ENCODE measurements around the gene COL26A1.

COL26A1 gene

GRCh38 chr7:101507791-101508252, 145.1 kb downstream of the COL26A1 start:
- in situ Hi-C loops (cut with HindIII; ENCODE audit: low pct_unique_long_range_greater_than_20kb, low sequenced_read_pairs), result no loop called here
- TF ChIP-seq JUND (IDR thresholded peaks at IDR 0.05; ENCODE audit: low read depth), result no peak
- peak; percentile 47 to 83 for DNase-seq (ENCODE audit: low read depth in 1 of 2, low spot score in 1 of 2)

GRCh38 chr7:101510297-101510696, 147.6 kb downstream of the COL26A1 start:
- in situ Hi-C loops (cut with HindIII; ENCODE audit: low pct_unique_long_range_greater_than_20kb, low sequenced_read_pairs), result no loop called here
- DNase-seq (ENCODE audit: low read depth in 1 of 2, low spot score in 1 of 2), result no peak
- TF ChIP-seq JUND (IDR thresholded peaks at IDR 0.05; ENCODE audit: low read depth), result no peak

- no peak for DNase-seq (ENCODE audit: low read depth in 1 of 2, low spot score in 1 of 2)
- in situ Hi-C loops (cut with HindIII; ENCODE audit: low pct_unique_long_range_greater_than_20kb, low sequenced_read_pairs), result no loop called here
- TF ChIP-seq JUND (IDR thresholded peaks at IDR 0.05; ENCODE audit: low read depth), result no peak
These were observed 149.3 kb downstream of the COL26A1 start for GRCh38 chr7:101511965-101512364.

GRCh38 chr7:101516851-101517250, 154.2 kb downstream of the COL26A1 start:
- in situ Hi-C loops (cut with HindIII; ENCODE audit: low pct_unique_long_range_greater_than_20kb, low sequenced_read_pairs), result no loop called here
- TF ChIP-seq JUND (IDR thresholded peaks at IDR 0.05; ENCODE audit: low read depth), result no peak
- DNase-seq (ENCODE audit: low read depth in 1 of 2, low spot score in 1 of 2), result no peak

- in situ Hi-C loops (cut with HindIII; ENCODE audit: low pct_unique_long_range_greater_than_20kb, low sequenced_read_pairs), result no loop called here
- DNase-seq (ENCODE audit: low read depth in 1 of 2, low spot score in 1 of 2), result no peak
- no peak for TF ChIP-seq JUND (IDR thresholded peaks at IDR 0.05; ENCODE audit: low read depth)
These were observed 154.6 kb downstream of the COL26A1 start for GRCh38 chr7:101517304-101517703.

- TF ChIP-seq JUND (IDR thresholded peaks at IDR 0.05; ENCODE audit: low read depth), result no peak
- no peak for DNase-seq (ENCODE audit: low read depth in 1 of 2, low spot score in 1 of 2)
- in situ Hi-C loops (cut with HindIII; ENCODE audit: low pct_unique_long_range_greater_than_20kb, low sequenced_read_pairs), result no loop called here
These were observed 155.7 kb downstream of the COL26A1 start for GRCh38 chr7:101518336-101518735.

- in situ Hi-C loops (cut with HindIII; ENCODE audit: low pct_unique_long_range_greater_than_20kb, low sequenced_read_pairs), result no loop called here
- TF ChIP-seq JUND (IDR thresholded peaks at IDR 0.05; ENCODE audit: low read depth), result no peak
- no peak for DNase-seq (ENCODE audit: low read depth in 1 of 2, low spot score in 1 of 2)
These were observed 156.8 kb downstream of the COL26A1 start for GRCh38 chr7:101519324-101520023.

GRCh38 chr7:101521430-101521925, 158.8 kb downstream of the COL26A1 start:
- no peak for TF ChIP-seq JUND (IDR thresholded peaks at IDR 0.05; ENCODE audit: low read depth)
- no peak for DNase-seq (ENCODE audit: low read depth in 1 of 2, low spot score in 1 of 2)
- in situ Hi-C loops (cut with HindIII; ENCODE audit: low pct_unique_long_range_greater_than_20kb, low sequenced_read_pairs), result no loop called here

GRCh38 chr7:101522021-101522420, 159.3 kb downstream of the COL26A1 start:
- DNase-seq (ENCODE audit: low read depth in 1 of 2, low spot score in 1 of 2), result no peak
- in situ Hi-C loops (cut with HindIII; ENCODE audit: low pct_unique_long_range_greater_than_20kb, low sequenced_read_pairs), result no loop called here
- TF ChIP-seq JUND (IDR thresholded peaks at IDR 0.05; ENCODE audit: low read depth), result no peak

- no peak for DNase-seq (ENCODE audit: low read depth in 1 of 2, low spot score in 1 of 2)
- no peak for TF ChIP-seq JUND (IDR thresholded peaks at IDR 0.05; ENCODE audit: low read depth)
- in situ Hi-C loops (cut with HindIII; ENCODE audit: low pct_unique_long_range_greater_than_20kb, low sequenced_read_pairs), result no loop called here
These were observed 165.4 kb downstream of the COL26A1 start for GRCh38 chr7:101527844-101528667.

- no peak for DNase-seq (ENCODE audit: low read depth in 1 of 2, low spot score in 1 of 2)
- TF ChIP-seq JUND (IDR thresholded peaks at IDR 0.05; ENCODE audit: low read depth), result no peak
- in situ Hi-C loops (cut with HindIII; ENCODE audit: low pct_unique_long_range_greater_than_20kb, low sequenced_read_pairs), result no loop called here
These were observed 166.9 kb downstream of the COL26A1 start for GRCh38 chr7:101529560-101529959.

GRCh38 chr7:101531726-101532357, 169.2 kb downstream of the COL26A1 start:
- TF ChIP-seq JUND (IDR thresholded peaks at IDR 0.05; ENCODE audit: low read depth), result no peak
- in situ Hi-C loops (cut with HindIII; ENCODE audit: low pct_unique_long_range_greater_than_20kb, low sequenced_read_pairs), result no loop called here
- no peak for DNase-seq (ENCODE audit: low read depth in 1 of 2, low spot score in 1 of 2)

All from T47D (cell line).